HFF-Myc (cell line): ENCODE data around the gene EIF4G2.
"Not testable (repeated sequence)": the region's sequence is repeated elsewhere in the genome, so short reads cannot be mapped to it uniquely, and the experiment has no call there.

Experiments
- DNase-seq: peaks from one replicate; pipeline ENCODE4 v3.0.0-alpha.2; 2011; ENCODE audit warnings: low read depth; ENCODE audit errors: extremely low read depth
- H3K4me3 ChIP-seq: replicated peaks from 2 replicates; pipeline ENCODE4 v1.5.1; 2011; ENCODE audit warnings: low read depth, mild to moderate bottlenecking, control low read depth, low read length
- CTCF ChIP-seq: IDR thresholded peaks from 2 replicates; pipeline ENCODE4 v1.5.1; 2012; ENCODE audit warnings: mild to moderate bottlenecking, low read depth, low read length, control low read depth; ENCODE audit errors: missing control alignments

Gene EIF4G2

GRCh38 chr11:10846660-10847059 is 37.9 kb upstream of the EIF4G2 start:
- TF ChIP-seq CTCF = no peak
- no peak overlapping the region for H3K4me3 ChIP-seq
- DNase-seq = no peak

- H3K4me3 ChIP-seq = no peak overlapping the region
- TF ChIP-seq CTCF = no peak
- no peak for DNase-seq
These were observed 36.9 kb upstream of the EIF4G2 start for GRCh38 chr11:10845589-10845988.

- H3K4me3 ChIP-seq = no peak overlapping the region
- no peak for TF ChIP-seq CTCF
- no peak for DNase-seq
These were observed 36.1 kb upstream of the EIF4G2 start for GRCh38 chr11:10844796-10845195.

DNA sequence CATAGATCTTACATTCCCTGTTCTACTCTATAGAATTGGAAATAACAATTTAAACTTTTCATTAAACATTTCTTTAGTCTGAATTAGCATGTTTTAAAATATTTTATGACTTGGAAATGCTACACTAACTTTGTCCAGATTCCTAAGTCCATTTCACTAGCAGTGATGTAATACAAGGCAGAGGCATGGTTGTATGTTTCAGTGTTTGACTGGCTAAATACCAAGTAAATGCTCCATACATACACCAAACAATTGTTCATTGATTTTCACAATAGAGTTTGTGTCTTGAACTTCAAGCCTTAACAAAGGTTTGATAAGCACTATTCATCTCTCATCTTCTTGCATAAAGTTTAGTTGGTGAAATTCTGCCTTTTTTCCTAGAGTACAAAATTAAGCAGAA is 35.6 kb upstream of the EIF4G2 start:
- no peak for TF ChIP-seq CTCF
- no peak overlapping the region for H3K4me3 ChIP-seq
- DNase-seq = no peak

- no peak for TF ChIP-seq CTCF
- H3K4me3 ChIP-seq = no peak overlapping the region
- DNase-seq = no peak
These were observed 30.2 kb upstream of the EIF4G2 start for GRCh38 chr11:10838881-10839280.

DNA sequence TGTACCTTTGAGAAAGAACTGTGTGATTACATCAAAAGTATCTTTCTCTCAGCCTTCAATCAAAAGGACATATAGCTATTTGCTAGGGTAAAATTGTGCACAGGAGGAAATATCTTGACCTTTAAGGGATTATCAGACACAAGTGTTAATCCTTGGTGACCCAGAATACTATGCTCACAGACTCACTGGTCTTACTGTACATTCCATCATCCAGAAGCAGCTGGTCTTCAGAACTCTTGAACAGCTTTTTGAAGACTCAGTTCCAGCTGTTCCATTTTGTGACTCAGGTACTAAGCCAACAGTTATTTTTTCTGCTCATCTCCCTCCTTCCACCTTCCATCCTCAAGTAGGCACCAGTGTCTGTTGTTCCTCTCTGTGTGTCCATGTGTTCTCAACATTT is 29.4 kb upstream of the EIF4G2 start:
- no peak overlapping the region for H3K4me3 ChIP-seq
- no peak for TF ChIP-seq CTCF
- no peak for DNase-seq

- not testable (repeated sequence) for DNase-seq, H3K4me3 ChIP-seq
These were observed 28.2 kb upstream of the EIF4G2 start for GRCh38 chr11:10836884-10837283.
